ENCODE data around the gene LZTS2. TPM values are rescaled to one million over a fixed set of nuclear protein-coding genes. Genes with fewer than 3 reads are reported as not detected.
"Not testable (repeated sequence)": the region's sequence is repeated elsewhere in the genome, so short reads cannot be mapped to it uniquely, and the experiment has no call there.

Gene LZTS2, protein sequence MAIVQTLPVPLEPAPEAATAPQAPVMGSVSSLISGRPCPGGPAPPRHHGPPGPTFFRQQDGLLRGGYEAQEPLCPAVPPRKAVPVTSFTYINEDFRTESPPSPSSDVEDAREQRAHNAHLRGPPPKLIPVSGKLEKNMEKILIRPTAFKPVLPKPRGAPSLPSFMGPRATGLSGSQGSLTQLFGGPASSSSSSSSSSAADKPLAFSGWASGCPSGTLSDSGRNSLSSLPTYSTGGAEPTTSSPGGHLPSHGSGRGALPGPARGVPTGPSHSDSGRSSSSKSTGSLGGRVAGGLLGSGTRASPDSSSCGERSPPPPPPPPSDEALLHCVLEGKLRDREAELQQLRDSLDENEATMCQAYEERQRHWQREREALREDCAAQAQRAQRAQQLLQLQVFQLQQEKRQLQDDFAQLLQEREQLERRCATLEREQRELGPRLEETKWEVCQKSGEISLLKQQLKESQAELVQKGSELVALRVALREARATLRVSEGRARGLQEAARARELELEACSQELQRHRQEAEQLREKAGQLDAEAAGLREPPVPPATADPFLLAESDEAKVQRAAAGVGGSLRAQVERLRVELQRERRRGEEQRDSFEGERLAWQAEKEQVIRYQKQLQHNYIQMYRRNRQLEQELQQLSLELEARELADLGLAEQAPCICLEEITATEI
- polyA plus RNA-seq (ENCODE audit: insufficient read length), result 72.5 TPM

- no peak for DNase-seq
Measured at GRCh38 chr10:100999742-101000126, at the start of gene LZTS2. LZTS2 (plus strand) TSS chr10:100999808; CDS start chr10:101002539, 2,731 bp downstream.

DNA sequence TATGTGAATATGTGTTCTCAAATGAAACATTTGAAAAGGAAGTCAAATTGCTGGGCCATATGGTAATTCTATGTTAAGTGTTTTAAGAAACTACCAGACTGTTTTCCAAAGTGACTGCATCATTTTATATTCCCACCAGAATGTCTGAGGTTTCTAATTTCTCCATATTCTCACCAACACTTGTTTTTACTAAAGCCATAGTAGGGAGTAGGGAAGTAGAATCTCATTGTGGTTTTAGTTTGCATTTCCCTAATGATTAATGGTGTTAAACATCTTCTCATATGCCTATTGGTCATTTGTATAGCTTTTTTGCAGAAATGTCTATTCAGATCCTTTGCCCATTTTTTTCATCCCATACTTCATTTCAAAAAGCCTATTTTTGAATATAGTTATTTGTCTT lies 39.4 kb upstream of the LZTS2 start:
- no peak for DNase-seq

DNA sequence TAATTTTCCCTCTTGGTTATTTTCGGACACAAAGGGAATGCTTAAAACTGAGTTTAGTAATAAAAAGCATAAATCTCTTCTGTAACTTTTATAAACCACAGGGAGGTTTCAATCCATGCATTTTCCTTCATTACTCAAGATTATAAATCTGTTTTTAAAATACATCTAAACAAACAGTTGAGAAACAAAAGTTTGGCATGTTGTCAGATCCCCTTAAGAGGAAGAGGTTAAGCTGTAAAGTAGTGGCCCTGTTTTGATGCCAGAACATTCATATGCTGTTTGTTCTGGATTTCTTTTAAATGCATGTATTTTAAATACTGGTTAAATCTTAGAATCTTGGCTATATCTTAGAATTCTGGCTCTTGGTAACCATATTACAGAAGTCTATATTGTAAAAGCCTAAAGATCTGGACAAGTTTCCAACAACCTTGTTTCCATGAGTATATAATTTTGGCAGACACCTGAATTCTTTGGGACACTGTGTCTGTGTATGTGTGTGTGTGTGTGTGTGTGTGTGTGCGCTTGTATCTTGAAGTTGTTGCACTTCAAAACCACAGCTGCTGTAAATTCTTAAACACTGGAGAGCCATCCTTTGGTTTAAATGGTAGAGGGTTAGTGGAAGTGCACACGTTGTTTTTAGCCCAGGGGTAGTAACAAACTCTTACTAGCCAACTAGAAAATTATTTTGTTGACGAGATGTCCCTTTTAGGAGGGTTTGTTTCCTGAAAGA lies 37.1 kb upstream of the LZTS2 start:
- no peak for DNase-seq

GRCh38 chr10:100963826-100964225 lies 35.8 kb upstream of the LZTS2 start:
- no peak for DNase-seq

DNA sequence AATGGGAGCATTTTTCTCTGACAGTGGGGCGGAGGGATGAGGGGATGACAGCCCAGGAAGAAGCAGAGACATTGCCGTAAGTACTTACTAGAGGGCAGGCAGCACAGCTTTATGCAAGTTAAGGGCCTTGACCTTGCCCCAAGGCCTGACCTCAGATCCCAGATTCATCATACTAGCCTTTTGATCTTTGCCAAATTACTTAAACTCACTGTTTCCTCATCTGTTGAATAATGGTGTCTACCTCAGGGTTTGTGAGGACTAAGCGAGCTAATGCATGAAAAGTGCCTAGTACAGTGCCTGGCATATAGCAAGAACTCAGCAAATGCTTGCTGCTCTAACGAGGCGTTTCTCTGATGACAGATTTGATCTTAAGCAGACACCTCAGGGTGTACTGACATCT lies 33.8 kb upstream of the LZTS2 start:
- no peak for DNase-seq

DNA sequence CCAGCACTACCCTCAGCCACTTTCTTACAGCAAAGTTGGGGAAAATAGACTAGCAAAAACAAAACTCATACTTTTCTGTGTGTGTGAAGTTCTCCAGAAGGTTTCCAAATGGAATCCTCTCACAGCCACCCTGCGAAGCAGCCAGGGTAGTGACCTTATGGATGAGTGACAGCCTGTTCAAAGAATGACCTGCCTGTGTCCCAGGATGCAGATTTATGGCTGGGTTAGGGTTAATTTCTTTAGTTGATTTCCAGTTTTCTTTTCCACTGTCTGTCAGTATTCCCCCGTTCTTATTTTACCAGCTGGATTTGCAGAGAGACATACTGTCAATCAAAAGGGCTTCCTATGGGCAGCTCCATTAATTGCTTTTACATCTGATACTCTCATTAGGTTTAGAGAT lies 32.7 kb upstream of the LZTS2 start:
- DNase-seq, result no peak

- DNase-seq, result no peak
Measured at GRCh38 chr10:100967332-100967731, 32.3 kb upstream of the LZTS2 start.

DNA sequence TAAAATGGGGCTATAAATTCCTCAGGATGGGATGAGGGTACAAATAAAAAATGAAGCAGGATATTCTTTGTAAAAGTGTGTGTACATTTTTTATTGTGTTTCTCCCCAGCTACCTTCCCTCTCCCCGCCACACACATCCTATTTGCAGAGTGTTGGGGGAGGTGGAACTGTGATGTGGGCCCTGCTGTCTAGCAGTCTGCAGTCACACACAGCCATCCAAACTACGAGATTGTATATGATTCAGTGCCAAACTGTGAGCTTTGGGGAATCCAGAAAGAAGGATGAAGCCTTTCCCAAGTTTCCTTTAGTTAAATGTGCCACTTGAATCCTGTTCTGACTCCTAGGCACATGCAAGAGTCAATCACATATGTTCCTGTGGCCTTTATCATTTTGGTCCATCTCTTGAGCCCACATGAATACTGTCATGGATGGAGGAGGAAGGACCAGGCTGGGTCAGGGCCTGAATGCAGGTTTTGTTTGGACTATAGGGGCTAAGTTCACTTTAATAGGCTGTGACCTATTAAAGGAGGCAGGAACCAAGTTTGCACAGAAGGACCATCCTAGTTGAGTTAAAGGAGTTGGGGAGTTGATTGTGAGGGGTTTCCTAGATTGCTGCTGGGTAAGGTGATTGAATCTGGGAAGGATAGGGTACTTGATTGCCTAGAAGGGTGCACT lies 31.4 kb upstream of the LZTS2 start:
- DNase-seq, result no peak

DNA sequence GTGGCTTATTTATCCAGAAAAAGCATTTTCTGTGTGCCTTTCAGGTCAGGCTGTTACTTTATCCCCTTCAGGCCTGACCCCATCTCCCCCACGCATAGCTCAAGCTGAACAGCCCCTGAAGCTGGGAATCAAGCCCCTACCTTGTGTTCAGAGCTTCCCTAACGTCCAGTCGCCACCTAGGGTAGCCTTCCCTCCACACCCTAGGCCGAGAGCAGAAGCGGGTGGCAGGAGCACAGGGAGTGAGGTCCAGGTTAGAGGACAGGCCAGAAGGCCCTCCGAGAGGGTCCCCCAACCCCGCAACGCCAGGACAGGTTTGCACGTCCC lies 30.8 kb upstream of the LZTS2 start:
- DNase-seq, result no peak

DNA sequence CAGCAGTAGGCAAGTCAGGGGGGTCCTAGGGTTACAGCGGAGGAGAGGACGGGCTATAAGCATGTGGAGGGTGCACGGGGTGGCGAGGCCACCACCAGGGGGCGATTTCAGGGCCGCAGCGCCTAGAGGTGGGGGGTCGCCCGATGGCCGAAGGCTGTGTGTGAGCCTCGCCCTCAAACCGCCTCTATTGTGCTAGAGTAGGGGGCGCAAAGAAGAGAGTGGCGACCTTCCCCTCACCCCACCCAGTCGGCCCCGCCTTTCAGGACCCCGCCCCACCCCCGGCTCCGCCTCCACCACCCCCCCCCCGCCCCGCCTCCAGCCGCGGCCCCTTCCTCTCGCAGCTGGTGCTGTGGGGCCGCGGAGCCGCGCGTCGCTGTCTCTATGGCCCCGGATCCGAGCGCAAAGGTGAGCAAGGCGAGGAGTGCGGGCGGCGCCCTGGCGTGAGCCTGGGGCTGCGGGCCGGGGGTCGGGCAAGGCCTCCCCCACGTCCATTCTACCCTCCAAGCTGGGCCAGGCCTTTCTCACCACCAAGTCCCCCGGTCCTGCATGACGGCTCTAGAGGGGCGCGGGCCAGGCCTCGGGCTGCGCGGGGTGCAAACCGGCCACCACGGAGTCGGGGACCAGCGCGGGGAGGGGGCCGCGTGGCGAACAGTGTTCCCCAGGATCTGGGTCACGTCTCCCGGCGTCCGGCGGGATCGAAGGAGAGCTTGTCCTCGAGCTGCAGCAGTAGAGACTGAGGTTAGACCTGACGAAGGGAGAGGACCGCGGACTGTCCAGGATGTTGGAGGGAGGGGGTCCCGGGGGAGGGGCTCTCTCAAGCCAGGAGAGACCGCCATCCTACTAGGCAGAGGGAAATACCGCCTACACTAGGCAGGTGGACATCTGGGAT lies 30.2 kb upstream of the LZTS2 start, which contains the start of gene SEMA4G:
Gene SEMA4G (plus strand): TSS at position 318 of the 889 bp plus-strand sequence. CDS start 3,409 bp downstream, outside the sequence.
- peak; percentile 38 for DNase-seq

DNA sequence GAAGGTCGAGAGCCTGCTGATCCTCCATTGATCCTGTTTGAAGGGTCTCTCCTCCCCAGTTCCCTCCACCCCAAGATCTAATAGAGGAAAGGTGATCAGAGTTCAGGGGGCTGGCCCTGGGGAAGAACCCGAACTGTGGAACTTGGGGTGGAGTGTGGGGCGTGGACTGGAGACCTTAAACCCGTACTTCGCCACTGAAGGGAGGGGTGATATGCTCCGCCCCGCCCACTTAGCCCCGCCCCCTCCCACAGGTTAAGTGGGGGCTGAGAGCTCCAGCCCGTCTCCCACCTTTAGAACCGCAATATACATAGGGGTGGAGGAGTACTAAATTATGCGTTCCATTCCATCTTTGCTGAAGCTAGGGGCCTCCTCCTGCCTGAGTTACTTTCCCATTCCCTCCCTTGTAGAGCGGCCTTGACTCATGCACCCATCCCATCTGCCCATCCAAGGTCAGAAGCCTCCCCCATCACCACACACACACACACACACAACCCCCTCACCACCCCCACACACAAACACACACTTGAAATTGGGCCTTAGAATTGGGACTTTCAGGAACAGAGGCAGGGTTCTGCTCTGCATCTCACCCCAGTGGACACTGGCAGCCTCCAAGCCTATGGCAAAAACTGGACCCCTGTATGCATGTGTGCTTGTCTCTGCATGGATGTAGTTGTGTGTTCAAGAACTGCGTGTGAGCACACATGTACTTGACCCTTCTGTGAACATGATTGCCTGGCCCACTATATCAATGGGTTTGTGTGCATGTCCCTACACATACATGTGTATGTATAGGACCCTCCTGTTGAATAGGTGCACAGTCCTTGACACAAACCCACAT lies 29.3 kb upstream of the LZTS2 start:
- DNase-seq, result no peak

- DNase-seq, result no peak
Measured at GRCh38 chr10:100970914-100971811, 28.4 kb upstream of the LZTS2 start.

DNA sequence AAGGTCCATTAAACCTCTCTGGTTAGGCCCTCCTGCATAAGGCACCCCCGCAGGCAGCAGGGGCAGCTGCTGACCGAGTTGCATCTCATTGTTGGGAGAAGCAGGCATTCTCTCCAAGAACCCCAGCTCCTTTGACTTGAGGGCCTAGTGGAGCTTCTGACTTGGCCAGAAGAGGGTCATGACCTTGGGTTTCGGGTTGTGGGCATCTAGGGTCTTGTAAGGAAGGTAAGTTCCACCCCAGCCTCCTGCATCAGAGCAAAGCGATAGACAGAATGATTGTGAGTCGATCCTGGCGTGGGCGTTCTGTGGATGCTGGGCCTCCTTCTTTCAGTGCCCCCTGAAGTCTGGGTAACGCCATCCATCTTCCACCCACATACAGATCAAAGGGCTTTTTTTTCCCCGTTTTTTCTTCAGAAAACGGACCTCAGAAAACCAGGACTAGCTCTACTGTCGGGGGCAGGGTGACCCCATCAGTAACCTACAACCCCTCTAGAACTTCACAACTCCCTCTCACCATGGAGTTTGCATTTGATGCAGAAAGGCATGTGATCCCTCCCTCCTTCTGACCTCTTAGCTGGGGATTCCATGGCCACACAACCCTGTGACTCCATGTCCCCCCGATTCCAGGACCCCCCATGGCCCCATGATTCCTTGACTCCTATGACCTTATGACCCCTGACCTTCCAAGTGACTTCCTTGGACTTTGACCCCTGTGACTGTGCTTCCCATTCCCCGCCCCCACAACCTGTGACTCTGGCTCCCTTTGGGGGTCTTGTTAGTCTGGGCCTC lies 27.3 kb upstream of the LZTS2 start:
- DNase-seq, result no peak

DNA sequence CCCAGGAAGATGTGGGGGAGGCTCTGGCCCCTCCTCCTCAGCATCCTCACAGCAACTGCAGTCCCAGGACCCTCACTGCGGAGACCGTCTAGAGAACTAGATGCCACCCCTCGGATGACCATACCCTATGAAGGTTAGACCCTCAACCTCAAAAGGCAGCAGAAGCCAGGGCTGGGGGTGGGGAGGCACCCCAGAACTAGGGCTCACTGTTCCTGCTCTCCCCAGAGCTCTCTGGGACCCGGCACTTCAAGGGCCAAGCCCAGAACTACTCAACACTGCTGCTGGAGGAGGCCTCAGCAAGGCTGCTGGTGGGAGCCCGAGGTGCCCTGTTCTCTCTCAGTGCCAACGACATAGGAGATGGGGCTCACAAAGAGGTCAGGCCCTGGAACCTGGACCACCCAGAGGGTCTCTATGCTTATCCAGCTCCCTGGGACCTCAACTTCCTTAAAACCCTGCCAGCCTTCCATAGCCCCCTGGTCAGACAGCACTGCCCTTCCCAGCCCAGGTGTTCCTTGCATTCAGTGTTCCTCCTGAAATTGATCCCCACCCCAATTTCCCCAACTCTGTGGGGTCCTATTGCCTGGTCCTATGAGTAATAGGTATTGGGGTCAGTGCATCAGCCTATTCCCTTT lies 26.6 kb upstream of the LZTS2 start:
- DNase-seq, result no peak

GRCh38 chr10:100975397-100975796 lies 24.2 kb upstream of the LZTS2 start:
- DNase-seq, result not testable (repeated sequence)

DNA sequence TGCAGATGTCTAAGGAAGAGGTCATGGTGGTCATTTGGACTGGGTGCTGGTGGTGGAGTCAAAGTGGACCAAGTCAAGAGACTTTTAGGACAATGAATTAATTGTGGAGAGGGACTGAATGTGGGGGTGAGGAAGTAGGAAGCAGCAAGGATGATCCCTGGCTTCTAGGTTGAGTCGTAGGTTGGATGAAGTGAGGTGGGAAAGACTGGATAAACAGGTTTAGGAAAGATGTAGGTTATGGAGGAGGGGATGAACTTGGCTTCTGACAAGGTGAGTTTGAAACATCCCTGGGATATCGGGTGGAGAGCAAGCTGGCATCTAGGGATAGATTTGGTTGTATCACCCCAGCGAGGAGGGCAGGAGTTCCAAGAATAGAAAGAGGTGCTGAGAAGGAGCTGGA lies 22.7 kb upstream of the LZTS2 start:
- DNase-seq, result no peak

- DNase-seq, result no peak
Measured at GRCh38 chr10:100977436-100977835, 22.2 kb upstream of the LZTS2 start.

Measured in hindlimb muscle (tissue), 1 donor.